ENCODE measurements around the gene UVRAG.

GRCh38 chr11:76162336-76163288 lies 347.6 kb downstream of the UVRAG start:
- TF ChIP-seq EZH2 (optimal IDR thresholded peaks at IDR 0.05; ENCODE audit: low read depth, low read length) (no peak), CTCF (IDR thresholded peaks at IDR 0.05; ENCODE audit: low read length) (no peak), EZH2phosphoT487 (IDR thresholded peaks at IDR 0.05; ENCODE audit: low read length) (no peak)
